ENCODE data around the gene BABAM2. TPM values are rescaled to one million over a fixed set of nuclear protein-coding genes. Genes with fewer than 3 reads are reported as not detected.

The BABAM2 gene
- total RNA-seq, 1 experiment from 2014 or later, result 27.1 TPM

GRCh38 chr2:27932396-27932795 lies 41.9 kb downstream of the BABAM2 start:
- H2BK15ac ChIP-seq (ENCODE audit: low read depth, low read length), result no peak overlapping the region
- no peak overlapping the region for H4K5ac ChIP-seq (ENCODE audit: insufficient read length, low read depth, low read length)
- H2BK12ac ChIP-seq (ENCODE audit: insufficient read length, low read depth, low read length), result no peak overlapping the region
- no peak overlapping the region for H2AFZ ChIP-seq (ENCODE audit: low read length)
- no peak overlapping the region for H4K91ac ChIP-seq (ENCODE audit: insufficient read length, low read depth, low read length)
- H3K18ac ChIP-seq (ENCODE audit: insufficient read length, low read depth, low read length), result no peak overlapping the region
- TF ChIP-seq CTCF (conservative IDR thresholded peaks at IDR 0.05), result no peak
- Mint-ChIP-seq H3K9me3 (no peaks in the 10 kb centered on the region), H3K36me3 (ENCODE audit: insufficient read depth in 1 of 3, low read depth in 3 of 3) (no peaks in the 10 kb centered on the region), H3K27ac (no peak overlapping the region; a peak in 1 of 7 replicates), H3K4me3 (no peak overlapping the region), H3K27me3 (ENCODE audit: low read depth) (no peaks in the 10 kb centered on the region), H3K4me1 (no peaks in the 10 kb centered on the region)
- no peak overlapping the region for H3K23ac ChIP-seq (ENCODE audit: insufficient read length, low read depth, low read length)
- no peak for DNase-seq
- H3K79me1 ChIP-seq (ENCODE audit: insufficient read depth, low read depth, low read length, poor library complexity, severe bottlenecking), result no peaks in the 10 kb centered on the region
- H3K27ac ChIP-seq (ENCODE audit: insufficient read length, low read depth, low read length), result no peak overlapping the region
- no peaks in the 10 kb centered on the region for H3K9me3 ChIP-seq (ENCODE audit: control insufficient read depth, low read depth, low read length)
- no peaks in the 10 kb centered on the region for H4K20me1 ChIP-seq (ENCODE audit: control insufficient read depth, insufficient read depth, insufficient read length)
- no peak overlapping the region for H3K56ac ChIP-seq (ENCODE audit: insufficient read length, low read depth, low read length)
- WGBS (ENCODE audit: extremely low coverage, insufficient read length, low lambda C conversion rate), result no CpG with 5 or more reads among the region's 2 CpGs
- H2BK5ac ChIP-seq (ENCODE audit: insufficient read length, low read length), result no peak overlapping the region
- H3K4me1 ChIP-seq (ENCODE audit: insufficient read depth, low read length), result no peaks in the 10 kb centered on the region
- no peak overlapping the region for H3K14ac ChIP-seq (ENCODE audit: insufficient read depth, low read length)
- no peak overlapping the region for H2BK120ac ChIP-seq (ENCODE audit: low read depth, low read length, poor library complexity, severe bottlenecking)
- H2AK5ac ChIP-seq (ENCODE audit: insufficient read length, low read length), result no peak overlapping the region
- H3K27me3 ChIP-seq (ENCODE audit: insufficient read depth, low read length), result no peaks in the 10 kb centered on the region
- no peaks in the 10 kb centered on the region for H3K23me2 ChIP-seq (ENCODE audit: insufficient read length, low read depth, low read length, poor library complexity, severe bottlenecking)
- H3K4me2 ChIP-seq (ENCODE audit: insufficient read depth, insufficient read length, low read length), result no peak overlapping the region
- H3T11ph ChIP-seq (ENCODE audit: low read length), result no peak overlapping the region
- no peak overlapping the region for H3K4ac ChIP-seq (ENCODE audit: low read depth, low read length)
- H3K9ac ChIP-seq (ENCODE audit: extremely low read depth, insufficient read length, low read length), result no peak overlapping the region
- no peaks in the 10 kb centered on the region for H3K79me2 ChIP-seq (ENCODE audit: insufficient read depth, low read length)
- H4K8ac ChIP-seq (replicated peaks; ENCODE audit: insufficient read length, low read depth, low read length), result no peak overlapping the region
- H2BK20ac ChIP-seq (ENCODE audit: low read depth, low read length, poor library complexity, severe bottlenecking), result no peak overlapping the region

Data from H9 (cell line).